ENCODE results near the gene URAD.

URAD gene

GRCh38 chr13:27933580-27934328 is 54.7 kb downstream of the URAD start:
- Histone ChIP-seq H3K4me3 (ENCODE audit: low read length) (no peak overlapping the region), H3K9me3 (ENCODE audit: control insufficient read depth, insufficient read depth, low read length) (no peaks in the 10 kb centered on the region), H3K9me2 (replicated peaks; ENCODE audit: control insufficient read depth, low read length) (no peaks in the 10 kb centered on the region), H3K79me2 (ENCODE audit: control insufficient read depth, low read length) (no peaks in the 10 kb centered on the region), H3K4me1 (ENCODE audit: control insufficient read depth, low read length) (no peaks in the 10 kb centered on the region), H3K36me3 (ENCODE audit: control insufficient read depth, low read length) (no peaks in the 10 kb centered on the region), H3K27ac (ENCODE audit: low read depth, low read length) (no peak overlapping the region), H3F3A (ENCODE audit: control insufficient read depth, insufficient read depth) (no peaks in the 10 kb centered on the region), H3K27me3 (ENCODE audit: control insufficient read depth, low read length) (peaks cover 5% of the 10 kb centered on the region; the same call in 1 of the 2 replicates), H3K4me2 (ENCODE audit: low read length) (no peak overlapping the region), H4K20me1 (ENCODE audit: control insufficient read depth, insufficient read depth, low read depth, low read length) (no peaks in the 10 kb centered on the region)
- TF ChIP-seq EZH2phosphoT487 (IDR thresholded peaks at IDR 0.05; ENCODE audit: borderline replicate concordance, low read length) (no peak), CTCF (IDR thresholded peaks at IDR 0.05; ENCODE audit: low read depth, low read length, poor library complexity, severe bottlenecking) (no peak)

GRCh38 chr13:27933118-27933517 is 55.4 kb downstream of the URAD start:
- Histone ChIP-seq H4K20me1 (ENCODE audit: control insufficient read depth, insufficient read depth, low read depth, low read length) (no peaks in the 10 kb centered on the region), H3K79me2 (ENCODE audit: control insufficient read depth, low read length) (no peaks in the 10 kb centered on the region), H3K4me3 (ENCODE audit: low read length) (no peak overlapping the region), H3K27me3 (ENCODE audit: control insufficient read depth, low read length) (peaks cover 5% of the 10 kb centered on the region; the same call in 1 of the 2 replicates), H3K4me2 (ENCODE audit: low read length) (no peak overlapping the region), H3K9me2 (replicated peaks; ENCODE audit: control insufficient read depth, low read length) (no peaks in the 10 kb centered on the region), H3K9me3 (ENCODE audit: control insufficient read depth, insufficient read depth, low read length) (no peaks in the 10 kb centered on the region), H3K36me3 (ENCODE audit: control insufficient read depth, low read length) (no peaks in the 10 kb centered on the region), H3K4me1 (ENCODE audit: control insufficient read depth, low read length) (no peaks in the 10 kb centered on the region), H3K27ac (ENCODE audit: low read depth, low read length) (no peak overlapping the region), H3F3A (ENCODE audit: control insufficient read depth, insufficient read depth) (no peaks in the 10 kb centered on the region)
- TF ChIP-seq EZH2phosphoT487 (IDR thresholded peaks at IDR 0.05; ENCODE audit: borderline replicate concordance, low read length) (no peak), CTCF (IDR thresholded peaks at IDR 0.05; ENCODE audit: low read depth, low read length, poor library complexity, severe bottlenecking) (no peak)

- peaks cover 16% of the 10 kb centered on the region for H3K27me3 ChIP-seq (ENCODE audit: control insufficient read depth, low read length)
- no peaks in the 10 kb centered on the region for H4K20me1 ChIP-seq (ENCODE audit: control insufficient read depth, insufficient read depth, low read depth, low read length)
- no peak overlapping the region for H3K27ac ChIP-seq (ENCODE audit: low read depth, low read length)
- no peaks in the 10 kb centered on the region for H3K36me3 ChIP-seq (ENCODE audit: control insufficient read depth, low read length)
- no peaks in the 10 kb centered on the region for H3K4me1 ChIP-seq (ENCODE audit: control insufficient read depth, low read length)
- H3K4me2 ChIP-seq (ENCODE audit: low read length) = no peak overlapping the region
- no peaks in the 10 kb centered on the region for H3K79me2 ChIP-seq (ENCODE audit: control insufficient read depth, low read length)
- H3K9me3 ChIP-seq (ENCODE audit: control insufficient read depth, insufficient read depth, low read length) = no peaks in the 10 kb centered on the region
- H3F3A ChIP-seq (ENCODE audit: control insufficient read depth, insufficient read depth) = no peaks in the 10 kb centered on the region
- no peak overlapping the region for H3K4me3 ChIP-seq (ENCODE audit: low read length)
- TF ChIP-seq EZH2phosphoT487 (IDR thresholded peaks at IDR 0.05; ENCODE audit: borderline replicate concordance, low read length) (no peak), CTCF (IDR thresholded peaks at IDR 0.05; ENCODE audit: low read depth, low read length, poor library complexity, severe bottlenecking) (no peak)
- H3K9me2 ChIP-seq (replicated peaks; ENCODE audit: control insufficient read depth, low read length) = no peaks in the 10 kb centered on the region
Observed at GRCh38 chr13:27929868-27930267, 58.6 kb downstream of the URAD start.
